Keratinocyte (primary cell): Measurements from ENCODE around the gene L3MBTL4. TPM values are rescaled to one million over a fixed set of nuclear protein-coding genes. Genes with fewer than 3 reads are reported as not detected.

Experiments
- DNase-seq: peaks from one replicate; pipeline ENCODE4 v3.0.0-alpha.2; 2011; ENCODE audit warnings: low read depth, missing footprints, low spot score
- FAIRE-seq: peaks from 2 replicates; lab custom pipeline; 2011; peaks lifted over from hg19 to GRCh38; lab: Jason Lieb, UNC
- H2AFZ ChIP-seq: 2 replicates; pipeline ENCODE4 v1.6.0; 2012; ENCODE audit warnings: low read length, control low read depth, inconsistent platforms; ENCODE audit not compliant: control insufficient read depth
- H3K27ac ChIP-seq: 2 replicates; pipeline ENCODE4 v1.5.1; 2011; ENCODE audit warnings: low read length; ENCODE audit not compliant: control insufficient read depth, insufficient read depth
- H3K27me3 ChIP-seq: 3 replicates; pipeline ENCODE4 v1.6.0; 2011; ENCODE audit warnings: low read length; ENCODE audit not compliant: control insufficient read depth, insufficient read depth; ENCODE audit errors: extremely low read depth
- H3K36me3 ChIP-seq, 2 experiments: 2 replicates in 1 of 2; 3 replicates in 1 of 2; pipeline ENCODE4 v1.5.1; 2011; ENCODE audit warnings: low read length in 2 of 2, mild to moderate bottlenecking in 1 of 2; ENCODE audit not compliant: control insufficient read depth in 2 of 2, insufficient read depth in 2 of 2; ENCODE audit errors: extremely low read depth in 1 of 2
- H3K4me1 ChIP-seq: 3 replicates; pipeline ENCODE4 v1.5.1; 2011; ENCODE audit warnings: low read length; ENCODE audit not compliant: control insufficient read depth, insufficient read depth; ENCODE audit errors: extremely low read depth
- H3K4me2 ChIP-seq: 3 replicates; pipeline ENCODE4 v1.6.0; 2011; ENCODE audit warnings: low read depth, low read length; ENCODE audit not compliant: control insufficient read depth, insufficient read depth; ENCODE audit errors: extremely low read depth
- H3K4me3 ChIP-seq, 3 experiments: fragments of 200-600 bp in 1 of 3; sonication (generic) in 1 of 3; 2 replicates in 2 of 3; 3 replicates in 1 of 3; pipeline ENCODE4 v1.5.1; 2011 to 2016; ENCODE audit warnings: low read length in 3 of 3, mild to moderate bottlenecking in 3 of 3, control low read depth in 2 of 3, inconsistent platforms in 1 of 3, low read depth in 1 of 3, mixed read lengths in 1 of 3, mixed run types in 1 of 3, moderate library complexity in 1 of 3; ENCODE audit not compliant: control insufficient read depth in 2 of 3, insufficient read depth in 2 of 3; ENCODE audit errors: extremely low read depth in 1 of 3
- H3K79me2 ChIP-seq: 2 replicates; pipeline ENCODE4 v1.6.0; 2012; ENCODE audit warnings: low read length; ENCODE audit not compliant: control insufficient read depth, insufficient read depth
- H3K9ac ChIP-seq: 3 replicates; pipeline ENCODE4 v1.6.0; 2011; ENCODE audit warnings: low read length; ENCODE audit not compliant: control insufficient read depth, insufficient read depth; ENCODE audit errors: extremely low read depth
- H3K9me1 ChIP-seq: 3 replicates; pipeline ENCODE4 v1.6.0; 2011; ENCODE audit warnings: low read length; ENCODE audit not compliant: control insufficient read depth, insufficient read depth; ENCODE audit errors: extremely low read depth
- H3K9me3 ChIP-seq: 2 replicates; pipeline ENCODE4 v1.5.1; 2012; ENCODE audit warnings: low read depth, low read length; ENCODE audit not compliant: control insufficient read depth
- H4K20me1 ChIP-seq: 3 replicates; pipeline ENCODE4 v1.6.0; 2011; ENCODE audit warnings: low read length; ENCODE audit not compliant: control insufficient read depth, insufficient read depth; ENCODE audit errors: extremely low read depth
- CTCF ChIP-seq, 3 experiments: IDR thresholded peaks in 1 of 3; conservative IDR thresholded peaks in 1 of 3; optimal IDR thresholded peaks in 1 of 3; 2 replicates in 2 of 3; 3 replicates in 1 of 3; pipeline versions ENCODE3 to v1.5.1; 2011; ENCODE audit warnings: low read length in 3 of 3, mild to moderate bottlenecking in 3 of 3, moderate library complexity in 2 of 3, control low read depth in 1 of 3, inconsistent platforms in 1 of 3; ENCODE audit not compliant: insufficient read depth in 2 of 3; ENCODE audit errors: extremely low read depth in 1 of 3
- EZH2 ChIP-seq: IDR thresholded peaks from one replicate; pipeline ENCODE4 v1.6.1; 2012; ENCODE audit warnings: inconsistent platforms, mild to moderate bottlenecking, low read length, moderate library complexity
- dilution Hi-C: fragments of 300-500 bp; cut with MboI; formaldehyde crosslinking; loops from one replicate; pipeline ENCODE4 v1.7.0; 2020; ENCODE audit warnings: low sequenced_read_pairs; ENCODE audit not compliant: extremely low pct_ligation_motif_present
- polyA plus RNA-seq, 5 experiments: library from polyadenylated mRNA; depleted of rRNA in 3 of 5; stranded (reverse) in 3 of 5; stranded (forward) in 1 of 5; unstranded in 1 of 5; fragments of >200 nt; gene quantifications; 1 replicate in 1 of 5; 2 replicates in 3 of 5; 3 replicates in 1 of 5; pipeline versions ENCODE4 v1.2.1 to v1.2.3, GENCODE V29; 2011 to 2012; ENCODE audit warnings: missing spikeins in 2 of 5, low read depth in 1 of 5, low replicate concordance in 1 of 5

Gene L3MBTL4
- polyA plus RNA-seq, 1 donor (not counting 4 experiments of a cell fraction or from before 2014, with no cell fraction given), result 0.17 TPM

GRCh38 chr18:6022074-6022444 lies 392.7 kb downstream of the L3MBTL4 start:
- H4K20me1 ChIP-seq, result no peaks in the 10 kb centered on the region
- H3K27me3 ChIP-seq, result no peaks in the 10 kb centered on the region
- FAIRE-seq, result no peak
- H3K9ac ChIP-seq, result no peak overlapping the region
- H3K4me2 ChIP-seq, result no peak overlapping the region
- no peaks in the 10 kb centered on the region for H3K79me2 ChIP-seq
- dilution Hi-C loops, result no loop called here
- H3K4me3 ChIP-seq, result no peak overlapping the region
- no peak for DNase-seq
- H3K9me1 ChIP-seq, result no peaks in the 10 kb centered on the region
- TF ChIP-seq EZH2, result no peak
- no peak for TF ChIP-seq CTCF (optimal IDR thresholded peaks at IDR 0.05 in 1 of 3, IDR thresholded peaks at IDR 0.05 in 1 of 3, conservative IDR thresholded peaks at IDR 0.05 in 1 of 3; ENCODE audit: extremely low read depth in 1 of 3, insufficient read depth in 2 of 3, low read length in 3 of 3)
- H2AFZ ChIP-seq, result no peak overlapping the region
- no peaks in the 10 kb centered on the region for H3K4me1 ChIP-seq
- H3K9me3 ChIP-seq, result no peaks in the 10 kb centered on the region
- no peak overlapping the region for H3K27ac ChIP-seq
- H3K36me3 ChIP-seq, result no peaks in the 10 kb centered on the region

GRCh38 chr18:6021306-6022073 lies 393.2 kb downstream of the L3MBTL4 start:
- Histone ChIP-seq H4K20me1 (no peaks in the 10 kb centered on the region), H3K9ac (no peak overlapping the region), H3K36me3 (no peaks in the 10 kb centered on the region), H3K79me2 (no peaks in the 10 kb centered on the region), H3K9me3 (no peaks in the 10 kb centered on the region), H3K27ac (no peak overlapping the region), H3K4me3 (no peak overlapping the region), H2AFZ (no peak overlapping the region), H3K4me1 (no peaks in the 10 kb centered on the region), H3K4me2 (no peak overlapping the region), H3K27me3 (no peaks in the 10 kb centered on the region), H3K9me1 (no peaks in the 10 kb centered on the region)
- dilution Hi-C loops, result no loop called here
- no peak for TF ChIP-seq CTCF (optimal IDR thresholded peaks at IDR 0.05 in 1 of 3, IDR thresholded peaks at IDR 0.05 in 1 of 3, conservative IDR thresholded peaks at IDR 0.05 in 1 of 3; ENCODE audit: extremely low read depth in 1 of 3, insufficient read depth in 2 of 3, low read length in 3 of 3)
- DNase-seq, result no peak
- FAIRE-seq, result no peak
